Hepatocyte (in vitro differentiated cells): ENCODE results near the gene LFNG. TPM values are rescaled to one million over a fixed set of nuclear protein-coding genes. Genes with fewer than 3 reads are reported as not detected.

Experiments used
- DNase-seq: peaks from one replicate; pipeline ENCODE4 v3.0.0-alpha.2; 2016; ENCODE audit warnings: low spot score
- H2AFZ ChIP-seq: fragments of 200-600 bp; sonication (generic); 2 replicates; pipeline ENCODE4 v1.6.0; 2016; ENCODE audit warnings: antibody characterized with exemption, mild to moderate bottlenecking
- H3K27ac ChIP-seq: fragments of 200-600 bp; sonication (generic); 2 replicates; pipeline ENCODE4 v1.5.1; 2016; ENCODE audit warnings: mild to moderate bottlenecking
- H3K27me3 ChIP-seq: fragments of 200-600 bp; sonication (generic); 2 replicates; pipeline ENCODE4 v1.6.1; 2016
- H3K36me3 ChIP-seq: fragments of 200-600 bp; sonication (generic); replicated peaks from 2 replicates; pipeline ENCODE4 v1.5.1; 2016; ENCODE audit warnings: low read depth; ENCODE audit not compliant: insufficient read depth
- H3K4me1 ChIP-seq: fragments of 200-600 bp; sonication (generic); 2 replicates; pipeline ENCODE4 v1.5.1; 2016; ENCODE audit warnings: mild to moderate bottlenecking, moderate library complexity; ENCODE audit not compliant: insufficient read depth
- H3K4me2 ChIP-seq: fragments of 200-600 bp; sonication (generic); 2 replicates; pipeline ENCODE4 v1.6.0; 2016
- H3K4me3 ChIP-seq: fragments of 200-600 bp; sonication (generic); 2 replicates; pipeline ENCODE4 v1.5.1; 2016; ENCODE audit warnings: mild to moderate bottlenecking
- H3K79me2 ChIP-seq: fragments of 200-600 bp; sonication (generic); 2 replicates; pipeline ENCODE4 v1.6.0; 2017; ENCODE audit warnings: mild to moderate bottlenecking
- H3K9me2 ChIP-seq: fragments of 200-600 bp; sonication (generic); replicated peaks from 2 replicates; pipeline ENCODE4 v1.6.0; 2017; ENCODE audit warnings: mild to moderate bottlenecking; ENCODE audit not compliant: insufficient read depth
- H3K9me3 ChIP-seq: fragments of 200-600 bp; sonication (generic); 2 replicates; pipeline ENCODE4 v1.5.1; 2016; ENCODE audit warnings: low read depth, mild to moderate bottlenecking
- H4K20me1 ChIP-seq: fragments of 200-600 bp; sonication (generic); 2 replicates; pipeline ENCODE4 v1.6.0; 2016; ENCODE audit warnings: mild to moderate bottlenecking; ENCODE audit not compliant: insufficient read depth, poor library complexity, severe bottlenecking
- EZH2 ChIP-seq: fragments of 200-600 bp; sonication (generic); IDR thresholded peaks from 2 replicates; pipeline ENCODE4 v1.6.1; 2016; ENCODE audit warnings: antibody characterized with exemption, mild to moderate bottlenecking, borderline replicate concordance
- EZH2phosphoT487 ChIP-seq: fragments of 200-600 bp; sonication (generic); IDR thresholded peaks from one replicate; pipeline ENCODE4 v1.6.1; 2018; ENCODE audit warnings: antibody characterized with exemption, mild to moderate bottlenecking, low read depth, moderate library complexity; ENCODE audit not compliant: unreplicated experiment, severe bottlenecking
- WGBS: methylation state at CpG from one replicate; pipeline ENCODE4 v1.1.6; 2016; ENCODE audit warnings: low lambda C conversion rate; ENCODE audit errors: missing lambda C conversion rate; 5-methylcytosine and 5-hydroxymethylcytosine counted together
- polyA plus RNA-seq: library from polyadenylated mRNA; unstranded; fragments of >200 nt; fragmentation: Nextera tagmentation; extraction: Ambion mirVana; gene quantifications from 2 replicates; pipeline ENCODE4 v1.2.1, GENCODE V29; 2016
- total RNA-seq: library from RNA; depleted of rRNA; stranded (reverse); fragments of >200 nt; gene quantifications from 2 replicates; pipeline ENCODE4 v1.2.3, GENCODE V29; 2014
- TF ChIP-seq, protein P1 (sequence below): fragments of 200-600 bp; sonication (generic); IDR thresholded peaks from 2 replicates; pipeline ENCODE4 v1.5.1; 2016; ENCODE audit warnings: antibody characterized with exemption, mild to moderate bottlenecking; ENCODE audit not compliant: poor library complexity

Gene LFNG
- total and polyA plus RNA-seq, 2 experiments from 2014 or later: 1.2 to 4.5 TPM

DNA sequence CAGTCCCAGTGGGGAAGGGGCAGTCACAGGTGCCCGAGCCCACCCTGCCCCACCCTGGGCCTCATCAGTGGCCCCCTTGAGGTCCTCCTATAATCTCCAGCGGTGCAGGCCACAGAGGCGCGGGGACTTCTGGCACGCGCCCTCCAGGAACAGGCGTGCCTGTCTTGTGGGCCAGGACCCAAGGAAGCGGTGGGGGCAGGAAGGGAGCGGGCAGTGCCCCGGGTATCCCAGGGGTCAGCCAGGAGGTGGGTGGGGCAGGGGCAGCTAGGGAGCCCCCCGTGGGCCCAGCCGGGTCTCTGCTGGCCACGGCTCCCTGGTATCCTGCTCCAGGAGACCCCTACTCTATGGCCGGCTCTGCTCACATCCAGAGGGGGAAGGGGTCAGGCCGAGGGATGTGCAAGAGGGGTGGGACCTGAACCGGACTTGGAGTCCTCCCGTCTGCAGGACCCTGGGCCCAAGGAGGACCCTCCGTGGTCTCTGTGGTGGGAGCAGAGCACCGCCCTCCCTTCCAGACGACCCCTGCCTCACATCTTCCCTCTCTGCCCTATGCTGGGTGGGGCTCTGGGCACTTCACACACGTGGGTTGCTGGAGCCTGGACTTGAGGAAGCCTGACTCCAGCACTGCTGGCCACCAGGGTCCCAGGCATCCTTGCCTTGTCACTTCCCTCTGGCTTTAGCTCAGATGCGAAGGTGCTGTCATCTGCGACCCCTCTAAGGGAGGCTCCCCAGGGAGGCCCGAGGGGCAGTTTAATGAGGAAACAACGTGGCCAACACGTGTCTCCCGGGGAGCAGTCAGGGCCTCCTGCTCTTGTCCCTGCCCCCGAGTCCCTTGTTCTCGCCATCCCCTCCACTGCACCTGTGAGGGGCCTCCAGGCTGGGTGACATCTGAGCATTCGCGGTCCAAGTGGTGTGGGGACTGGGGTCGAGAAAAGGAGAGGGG lies 25.1 kb upstream of the LFNG start:
- no peak overlapping the region for H3K4me3 ChIP-seq
- no peaks in the 10 kb centered on the region for H3K36me3 ChIP-seq
- DNase-seq: no peak
- H3K9me2 ChIP-seq: no peaks in the 10 kb centered on the region
- no peak overlapping the region for H2AFZ ChIP-seq
- no peaks in the 10 kb centered on the region for H3K27me3 ChIP-seq
- no peaks in the 10 kb centered on the region for H3K79me2 ChIP-seq
- no peak overlapping the region for H3K4me2 ChIP-seq
- no peak overlapping the region for H3K27ac ChIP-seq
- no peaks in the 10 kb centered on the region for H4K20me1 ChIP-seq
- TF ChIP-seq EZH2phosphoT487 (no peak), EZH2 (no peak)
- TF ChIP-seq, protein P1, sequence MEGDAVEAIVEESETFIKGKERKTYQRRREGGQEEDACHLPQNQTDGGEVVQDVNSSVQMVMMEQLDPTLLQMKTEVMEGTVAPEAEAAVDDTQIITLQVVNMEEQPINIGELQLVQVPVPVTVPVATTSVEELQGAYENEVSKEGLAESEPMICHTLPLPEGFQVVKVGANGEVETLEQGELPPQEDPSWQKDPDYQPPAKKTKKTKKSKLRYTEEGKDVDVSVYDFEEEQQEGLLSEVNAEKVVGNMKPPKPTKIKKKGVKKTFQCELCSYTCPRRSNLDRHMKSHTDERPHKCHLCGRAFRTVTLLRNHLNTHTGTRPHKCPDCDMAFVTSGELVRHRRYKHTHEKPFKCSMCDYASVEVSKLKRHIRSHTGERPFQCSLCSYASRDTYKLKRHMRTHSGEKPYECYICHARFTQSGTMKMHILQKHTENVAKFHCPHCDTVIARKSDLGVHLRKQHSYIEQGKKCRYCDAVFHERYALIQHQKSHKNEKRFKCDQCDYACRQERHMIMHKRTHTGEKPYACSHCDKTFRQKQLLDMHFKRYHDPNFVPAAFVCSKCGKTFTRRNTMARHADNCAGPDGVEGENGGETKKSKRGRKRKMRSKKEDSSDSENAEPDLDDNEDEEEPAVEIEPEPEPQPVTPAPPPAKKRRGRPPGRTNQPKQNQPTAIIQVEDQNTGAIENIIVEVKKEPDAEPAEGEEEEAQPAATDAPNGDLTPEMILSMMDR: no peak
- H3K4me1 ChIP-seq: peaks cover 27% of the 10 kb centered on the region
- 83% methylated on average over 26 of the region's 32 CpGs for WGBS
- H3K9me3 ChIP-seq: no peaks in the 10 kb centered on the region

DNA sequence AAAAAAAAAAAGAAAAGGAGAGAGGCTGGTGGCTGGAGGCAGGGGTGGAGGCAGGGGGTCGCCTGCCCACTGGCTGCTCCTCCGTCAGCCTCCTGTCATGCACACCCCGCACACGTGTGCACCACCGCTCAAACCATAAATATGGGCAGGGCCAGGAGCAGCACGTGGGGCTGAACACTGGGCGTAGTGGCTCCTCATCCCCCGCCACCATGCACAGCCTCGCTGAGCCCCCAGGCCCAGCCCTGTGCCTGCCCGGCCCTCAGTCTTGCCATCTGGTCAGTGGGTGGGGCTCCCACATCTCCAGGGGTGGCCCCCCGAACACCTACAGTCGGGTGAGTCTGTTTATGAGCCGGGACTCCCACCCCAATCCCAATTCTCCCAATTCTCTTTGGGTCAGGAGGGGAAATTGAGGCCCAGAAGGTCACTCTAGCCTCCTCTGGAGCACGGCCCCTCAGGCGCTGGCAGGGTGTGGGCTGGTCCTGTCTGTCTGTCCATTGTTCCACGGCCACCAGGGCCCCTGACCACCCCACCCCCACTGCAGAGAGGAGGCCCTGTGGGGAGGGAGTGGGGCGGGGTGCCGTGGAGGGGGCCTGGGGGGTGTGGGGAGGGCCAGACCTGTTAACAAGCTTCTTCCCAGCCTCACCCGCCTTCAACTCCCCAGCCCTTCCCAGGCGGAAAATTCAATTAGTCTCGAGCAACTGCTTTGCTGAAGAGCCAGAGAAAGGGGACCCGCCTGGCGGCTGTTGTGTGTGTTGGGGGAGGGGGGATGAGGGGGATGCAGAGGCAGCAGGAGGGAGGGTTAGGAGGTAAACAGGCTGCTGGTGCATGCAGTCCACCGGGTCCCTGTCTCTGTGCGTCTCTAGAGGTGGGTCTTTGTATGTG lies 23.9 kb upstream of the LFNG start:
- no peak overlapping the region for H3K4me2 ChIP-seq
- no peaks in the 10 kb centered on the region for H3K9me2 ChIP-seq
- no peaks in the 10 kb centered on the region for H3K36me3 ChIP-seq
- H3K4me1 ChIP-seq: peaks cover 27% of the 10 kb centered on the region
- no peak overlapping the region for H3K4me3 ChIP-seq
- peak; percentile 51 for DNase-seq
- H3K27ac ChIP-seq: no peak overlapping the region
- no peaks in the 10 kb centered on the region for H3K27me3 ChIP-seq
- WGBS: 63% methylated on average over 18 of the region's 25 CpGs
- no peaks in the 10 kb centered on the region for H3K79me2 ChIP-seq
- no peak overlapping the region for H2AFZ ChIP-seq
- TF ChIP-seq, protein P1: no peak
- TF ChIP-seq EZH2 (no peak), EZH2phosphoT487 (no peak)
- no peaks in the 10 kb centered on the region for H4K20me1 ChIP-seq
- H3K9me3 ChIP-seq: no peaks in the 10 kb centered on the region

DNA sequence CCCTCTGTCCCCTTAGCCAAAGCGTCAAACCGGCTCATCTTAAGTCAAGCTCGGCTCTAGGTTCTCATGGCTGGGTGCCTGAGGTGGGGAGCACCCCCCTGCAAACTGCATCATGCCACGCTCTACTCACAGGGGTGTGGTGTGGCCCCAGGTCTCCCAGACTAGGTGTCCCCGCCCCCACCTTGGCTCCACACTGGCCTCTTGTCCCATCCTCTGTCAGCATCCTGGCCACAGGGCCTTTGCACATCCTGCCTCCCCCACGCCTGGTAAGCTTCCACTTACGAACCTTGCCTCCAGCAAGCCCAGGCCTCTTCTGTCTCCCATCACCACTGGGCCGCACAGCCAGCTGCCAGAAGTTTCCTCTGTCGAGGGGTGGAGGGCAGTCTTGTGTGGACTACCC lies 23.2 kb upstream of the LFNG start:
- no peak for DNase-seq
- no peak overlapping the region for H2AFZ ChIP-seq
- WGBS: 93% methylated on average over 9 of the region's 9 CpGs
- no peaks in the 10 kb centered on the region for H4K20me1 ChIP-seq
- H3K79me2 ChIP-seq: no peaks in the 10 kb centered on the region
- no peaks in the 10 kb centered on the region for H3K36me3 ChIP-seq
- no peak overlapping the region for H3K4me2 ChIP-seq
- no peaks in the 10 kb centered on the region for H3K9me3 ChIP-seq
- H3K27me3 ChIP-seq: no peaks in the 10 kb centered on the region
- H3K9me2 ChIP-seq: no peaks in the 10 kb centered on the region
- no peak overlapping the region for H3K27ac ChIP-seq
- H3K4me3 ChIP-seq: no peak overlapping the region
- H3K4me1 ChIP-seq: peaks cover 27% of the 10 kb centered on the region
- TF ChIP-seq EZH2: no peak
